GM12874 (cell line): Measurements from ENCODE around the gene ALKBH1.

ENCODE experiments used
- CTCF ChIP-seq: IDR thresholded peaks from 2 replicates; pipeline ENCODE4 v1.5.1; 2011; ENCODE audit warnings: low read depth, mild to moderate bottlenecking, control low read depth, low read length, moderate library complexity; ENCODE audit not compliant: insufficient read depth

ALKBH1 gene

GRCh38 chr14:77630111-77630510, 77.7 kb downstream of the ALKBH1 start:
- no peak for TF ChIP-seq CTCF

GRCh38 chr14:77625360-77625759, 82.5 kb downstream of the ALKBH1 start:
- no peak for TF ChIP-seq CTCF

- no peak for TF ChIP-seq CTCF
Observed at GRCh38 chr14:77623201-77623600, 84.6 kb downstream of the ALKBH1 start.
